ENCODE data around the gene FCRLB.
"Not testable (repeated sequence)": the region's sequence is repeated elsewhere in the genome, so short reads cannot be mapped to it uniquely, and the experiment has no call there.

The FCRLB gene

GRCh38 chr1:161743231-161743630 lies 21.9 kb downstream of the FCRLB start:
- DNase-seq: no peak

DNA sequence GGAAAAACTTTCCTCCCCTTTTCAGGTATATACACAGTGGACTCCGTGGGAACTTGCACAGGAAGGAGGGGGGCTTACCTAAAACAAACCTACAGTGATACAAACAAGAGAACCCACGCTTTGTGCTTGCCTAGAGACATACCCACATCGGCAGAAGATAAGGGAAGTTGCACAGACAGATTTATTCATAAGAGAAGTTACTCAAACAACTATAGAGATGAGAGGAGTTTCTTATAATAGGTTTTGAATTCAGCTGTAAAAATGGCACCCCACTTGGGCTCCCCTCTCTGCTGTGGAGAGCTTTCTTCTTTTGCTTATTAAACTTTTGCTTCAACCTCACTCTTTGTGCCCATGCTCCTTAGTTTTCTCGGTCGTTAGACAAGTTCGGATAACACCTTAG lies 26.5 kb downstream of the FCRLB start:
- peak; percentile 43 to 72 (median 64) for DNase-seq

GRCh38 chr1:161749509-161750407 lies 28.4 kb downstream of the FCRLB start, which contains the start of gene DUSP12:
TSS of gene DUSP12 (plus strand) at chr1:161749786. CDS start at chr1:161749802, 16 bp downstream.
- peak; percentile 96 to 97 (median 96) for DNase-seq

DNA sequence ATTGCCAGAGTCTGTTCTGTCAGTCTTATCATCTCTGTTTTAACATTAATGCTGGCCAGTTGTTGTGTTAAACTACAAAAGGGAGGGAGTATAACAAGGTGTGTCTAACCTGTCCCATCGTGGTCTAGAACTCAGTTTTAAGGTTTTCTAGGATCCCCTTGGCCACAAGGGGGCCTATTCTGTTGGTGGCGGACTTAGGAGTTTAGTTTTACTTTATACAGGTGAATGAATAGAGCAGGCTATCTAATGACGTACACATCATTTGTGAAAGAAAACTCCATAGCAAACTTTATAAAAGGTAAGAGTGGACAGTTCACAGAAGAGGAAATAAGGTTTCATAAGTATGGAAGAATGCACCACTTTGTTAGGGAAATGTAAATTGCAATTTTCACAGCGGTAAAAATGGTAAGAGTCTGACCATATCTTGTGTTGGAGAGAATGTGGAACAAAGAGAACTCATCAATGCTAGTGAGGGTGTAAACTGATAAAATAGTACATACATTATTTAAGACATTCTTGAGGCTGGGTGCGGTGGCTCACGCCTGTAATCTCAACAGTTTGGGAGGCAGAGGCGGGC lies 42.3 kb downstream of the FCRLB start:
- DNase-seq: peak in 2 of 3 donors; percentile 35

- DNase-seq: peak; percentile 95 to 98 (median 98)
Observed at GRCh38 chr1:161766102-161766981, 45.0 kb downstream of the FCRLB start, which contains the start of gene ATF6. TSS of gene ATF6 (plus strand) at chr1:161766320. CDS start at chr1:161766361, 41 bp downstream.

DNA sequence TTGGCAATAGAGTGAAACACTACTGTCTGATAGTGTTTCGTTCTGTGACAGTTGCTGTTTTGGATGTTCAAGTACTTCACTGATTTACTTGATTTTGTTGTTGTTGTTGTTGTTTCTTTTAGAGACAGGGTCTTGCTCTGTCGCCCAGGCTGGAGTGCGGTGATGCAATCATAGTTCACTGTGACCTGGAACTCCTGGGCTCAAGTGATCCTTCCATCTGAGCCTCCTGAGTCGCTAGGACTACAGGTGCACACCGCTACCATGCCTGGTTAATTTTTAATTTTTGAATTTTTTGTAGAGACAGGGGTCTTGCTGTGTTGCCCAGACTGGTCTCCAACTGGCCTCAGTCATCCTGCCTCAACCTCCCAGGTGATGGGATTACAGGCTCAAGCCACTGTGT lies 47.1 kb downstream of the FCRLB start:
- DNase-seq: no peak

- no peak for DNase-seq
Observed at GRCh38 chr1:161768986-161769672, 47.8 kb downstream of the FCRLB start.

DNA sequence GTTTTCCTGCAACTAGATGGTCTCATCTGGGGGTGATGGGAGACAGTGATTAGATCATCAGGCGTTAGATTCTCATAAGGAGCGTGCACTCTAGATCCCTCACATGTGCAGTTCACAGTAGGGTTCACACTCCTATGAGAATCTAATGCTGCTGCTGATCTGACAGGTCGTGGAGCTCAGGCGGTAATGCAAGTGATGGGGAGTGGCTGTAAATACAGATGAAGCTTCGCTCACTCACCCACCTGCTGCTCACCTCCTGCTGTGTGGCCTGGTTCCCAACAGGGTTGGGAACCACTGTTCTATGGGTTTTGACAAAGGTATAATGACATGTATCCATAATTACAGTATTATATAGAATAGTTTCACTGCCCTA lies 48.3 kb downstream of the FCRLB start:
- DNase-seq: not testable (repeated sequence)

DNA sequence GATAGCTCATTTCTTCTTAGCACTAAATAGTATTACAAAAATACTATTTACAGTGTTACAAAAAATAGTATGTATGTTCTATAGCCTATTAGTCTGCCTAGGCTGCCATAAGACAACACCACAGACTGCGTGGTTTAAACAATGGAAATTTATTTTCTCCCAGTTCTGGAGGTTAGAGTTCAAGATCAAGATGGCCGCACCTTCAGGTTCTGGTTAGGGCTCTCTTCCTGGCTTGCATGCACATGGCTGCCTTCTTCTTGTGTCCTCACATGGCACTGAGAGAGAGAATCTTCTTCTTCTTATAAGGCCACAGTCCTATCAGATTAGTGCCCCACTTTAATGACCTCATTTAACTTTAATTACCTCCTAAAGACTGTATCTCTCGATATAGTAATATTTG lies 48.9 kb downstream of the FCRLB start:
- no peak for DNase-seq

DNA sequence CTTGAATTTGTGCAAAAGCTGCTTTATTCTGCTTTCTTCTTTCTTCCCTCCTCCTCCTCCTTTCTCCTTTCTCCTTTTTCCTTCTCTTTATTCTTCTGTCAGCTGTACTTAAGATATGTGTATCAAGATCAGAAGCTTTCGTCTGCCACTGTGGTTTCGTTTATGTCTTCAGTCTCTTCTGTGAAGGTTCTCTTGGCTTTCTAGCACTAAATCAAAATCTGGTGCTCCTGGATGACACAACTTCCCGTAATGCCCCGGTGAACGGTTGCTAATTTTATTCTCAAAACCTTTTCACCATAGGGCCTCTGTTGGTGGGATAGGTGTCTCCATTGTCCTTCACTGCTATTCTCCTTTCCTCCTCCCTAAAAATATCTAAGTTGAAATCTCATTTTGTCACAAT lies 49.8 kb downstream of the FCRLB start:
- no peak for DNase-seq

DNA sequence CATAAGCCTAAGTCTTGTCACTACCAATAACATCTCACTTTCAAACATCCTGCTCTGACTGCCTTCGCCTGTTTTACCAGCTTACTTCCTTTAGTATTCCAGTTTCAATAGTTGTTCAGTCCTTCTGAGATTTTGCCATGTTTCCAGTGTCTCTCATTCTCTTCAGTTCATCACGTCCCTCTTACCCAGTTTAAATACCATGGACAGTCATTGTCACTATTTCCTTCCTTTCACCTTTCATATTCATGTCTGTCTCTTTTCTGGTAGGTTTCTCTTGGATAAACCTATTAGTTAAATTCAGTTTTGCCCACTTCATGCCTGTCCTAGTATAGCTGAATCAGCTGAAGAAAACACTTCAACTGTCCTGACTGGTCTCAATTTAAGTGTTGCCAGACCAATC lies 50.6 kb downstream of the FCRLB start:
- no peak for DNase-seq

GRCh38 chr1:161772397-161772796 lies 51.1 kb downstream of the FCRLB start:
- DNase-seq: peak; percentile 62 to 86 (median 75)

DNA sequence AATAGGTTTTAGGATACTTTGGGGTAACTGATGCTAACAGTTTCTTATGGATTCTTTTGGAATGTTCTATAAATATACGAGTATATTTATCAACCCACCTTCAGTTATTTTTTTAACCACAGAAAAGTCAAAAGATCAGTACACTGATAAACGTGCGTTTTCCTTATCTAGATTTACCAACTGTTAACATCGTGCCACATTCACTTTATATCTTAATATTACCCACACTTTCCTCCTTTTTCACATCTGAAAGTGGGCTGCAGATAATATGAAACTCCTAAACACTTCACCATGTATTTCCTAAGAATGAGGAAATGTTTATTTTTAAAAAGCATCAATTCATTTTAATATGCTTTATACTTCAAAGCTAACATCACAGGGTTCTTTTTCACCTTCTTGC lies 52.4 kb downstream of the FCRLB start:
- no peak for DNase-seq

DNA sequence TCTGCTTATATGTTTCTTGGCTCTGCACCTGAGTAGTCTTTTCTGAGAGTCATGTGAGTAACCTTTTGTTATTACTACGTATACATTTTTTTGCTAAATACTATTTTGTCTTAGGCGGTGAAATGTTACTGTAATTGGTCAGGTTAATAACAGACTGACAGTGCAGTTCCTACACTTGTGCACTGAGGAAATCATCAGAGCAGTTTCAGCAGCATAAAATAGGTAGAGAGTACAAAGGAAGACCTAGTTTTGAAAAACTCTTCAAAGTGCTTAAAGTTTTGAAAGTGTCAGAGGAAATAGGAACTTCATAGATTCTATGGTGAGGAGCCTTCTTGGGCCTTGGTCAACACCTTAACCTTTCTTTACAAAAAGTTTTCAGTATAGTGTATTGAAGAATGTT lies 55.9 kb downstream of the FCRLB start:
- no peak for DNase-seq
